Activated CD4-positive, alpha-beta T cell treated with anti-CD3 and anti-CD28 coated beads for 48 hours (primary cell): ENCODE measurements around the gene ATP13A1.

ENCODE experiments used
- DNase-seq: peaks from one replicate; pipeline ENCODE4 v3.0.0-alpha.2; 2020

Gene ATP13A1

GRCh38 chr19:19662344-19662743, 1.1 kb downstream of the ATP13A1 start:
- DNase-seq, result no peak

- peak; percentile 57 for DNase-seq
Measured at GRCh38 chr19:19661675-19662251, 1.7 kb downstream of the ATP13A1 start.

GRCh38 chr19:19661141-19661674, 2.3 kb downstream of the ATP13A1 start:
- DNase-seq, result no peak

GRCh38 chr19:19659646-19660245, 3.7 kb downstream of the ATP13A1 start:
- no peak for DNase-seq

GRCh38 chr19:19657397-19657783, 6.1 kb downstream of the ATP13A1 start:
- DNase-seq, result no peak

- no peak for DNase-seq
Measured at GRCh38 chr19:19656451-19657396, 6.8 kb downstream of the ATP13A1 start.

- DNase-seq, result no peak
Measured at GRCh38 chr19:19655641-19656343, 7.7 kb downstream of the ATP13A1 start.

- no peak for DNase-seq
Measured at GRCh38 chr19:19655051-19655594, 8.4 kb downstream of the ATP13A1 start.

- no peak for DNase-seq
Measured at GRCh38 chr19:19654441-19654840, 9.0 kb downstream of the ATP13A1 start.

- no peak for DNase-seq
Measured at GRCh38 chr19:19653597-19654147, 9.8 kb downstream of the ATP13A1 start.

GRCh38 chr19:19652482-19653295, 10.8 kb downstream of the ATP13A1 start:
- no peak for DNase-seq

- no peak for DNase-seq
Measured at GRCh38 chr19:19651076-19651475, 12.4 kb downstream of the ATP13A1 start.

GRCh38 chr19:19650331-19650730, 13.1 kb downstream of the ATP13A1 start:
- no peak for DNase-seq

GRCh38 chr19:19649580-19649995, 13.9 kb downstream of the ATP13A1 start:
- DNase-seq, result no peak

- DNase-seq, result no peak
Measured at GRCh38 chr19:19649155-19649554, 14.3 kb downstream of the ATP13A1 start.

- no peak for DNase-seq
Measured at GRCh38 chr19:19647037-19647835, 16.2 kb downstream of the ATP13A1 start.

GRCh38 chr19:19645233-19645870, 18.1 kb downstream of the ATP13A1 start:
- DNase-seq, result no peak

- DNase-seq, result no peak
Measured at GRCh38 chr19:19644054-19644388, 19.5 kb downstream of the ATP13A1 start.

- DNase-seq, result peak; percentile 89
Measured at GRCh38 chr19:19643158-19644053, 20.1 kb downstream of the ATP13A1 start, which contains the start of gene GMIP. Gene GMIP, minus strand, starts transcription at chr19:19643657. Its CDS starts 128 bp downstream, at chr19:19643529.
